Measurements from ENCODE around the gene CTNNA3.
"Not testable (repeated sequence)": the region's sequence is repeated elsewhere in the genome, so short reads cannot be mapped to it uniquely, and the experiment has no call there.

Gene CTNNA3

GRCh38 chr10:67221939-67222494 lies 474.0 kb downstream of the CTNNA3 start:
- Histone ChIP-seq H3K9me2 (replicated peaks; ENCODE audit: low read depth, low read length) (no peaks in the 10 kb centered on the region), H3K9me3 (ENCODE audit: insufficient read depth, low read depth, low read length) (no peaks in the 10 kb centered on the region), H3K4me2 (ENCODE audit: low read depth, low read length, poor library complexity, severe bottlenecking) (no peak overlapping the region), H3K79me2 (ENCODE audit: insufficient read depth, low read length) (no peaks in the 10 kb centered on the region), H3F3A (ENCODE audit: low read depth) (no peaks in the 10 kb centered on the region), H3K4me1 (ENCODE audit: insufficient read depth, low read length, poor library complexity, severe bottlenecking) (no peaks in the 10 kb centered on the region), H2AFZ (ENCODE audit: low read length) (no peak overlapping the region), H3K9ac (ENCODE audit: low read depth, low read length, poor library complexity, severe bottlenecking) (no peak overlapping the region), H3K36me3 (ENCODE audit: insufficient read depth, low read length) (no peaks in the 10 kb centered on the region), H4K20me1 (ENCODE audit: insufficient read depth, low read length, poor library complexity, severe bottlenecking) (no peaks in the 10 kb centered on the region), H3K27me3 (ENCODE audit: insufficient read depth, low read length, poor library complexity, severe bottlenecking) (no peaks in the 10 kb centered on the region), H3K4me3 (ENCODE audit: low read length, poor library complexity, severe bottlenecking) (no peak overlapping the region)
- no peak for TF ChIP-seq EZH2phosphoT487 (IDR thresholded peaks at IDR 0.05; ENCODE audit: borderline replicate concordance)
- TF ChIP-seq CTCF (conservative IDR thresholded peaks at IDR 0.05; ENCODE audit: low read length): no peak

GRCh38 chr10:67211680-67212079 lies 484.3 kb downstream of the CTNNA3 start:
- Histone ChIP-seq H3K27me3 (ENCODE audit: insufficient read depth, low read length, poor library complexity, severe bottlenecking) (no peaks in the 10 kb centered on the region), H3K36me3 (ENCODE audit: insufficient read depth, low read length) (no peaks in the 10 kb centered on the region), H3K9ac (ENCODE audit: low read depth, low read length, poor library complexity, severe bottlenecking) (no peak overlapping the region), H3K9me3 (ENCODE audit: insufficient read depth, low read depth, low read length) (no peaks in the 10 kb centered on the region), H3K9me2 (replicated peaks; ENCODE audit: low read depth, low read length) (no peaks in the 10 kb centered on the region), H4K20me1 (ENCODE audit: insufficient read depth, low read length, poor library complexity, severe bottlenecking) (no peaks in the 10 kb centered on the region), H3K4me1 (ENCODE audit: insufficient read depth, low read length, poor library complexity, severe bottlenecking) (no peaks in the 10 kb centered on the region), H3K79me2 (ENCODE audit: insufficient read depth, low read length) (no peaks in the 10 kb centered on the region), H3K4me2 (ENCODE audit: low read depth, low read length, poor library complexity, severe bottlenecking) (no peak overlapping the region), H3F3A (ENCODE audit: low read depth) (no peaks in the 10 kb centered on the region), H3K4me3 (ENCODE audit: low read length, poor library complexity, severe bottlenecking) (no peak overlapping the region), H2AFZ (ENCODE audit: low read length) (no peak overlapping the region)
- TF ChIP-seq CTCF (conservative IDR thresholded peaks at IDR 0.05; ENCODE audit: low read length): no peak
- TF ChIP-seq EZH2phosphoT487 (IDR thresholded peaks at IDR 0.05; ENCODE audit: borderline replicate concordance): no peak

GRCh38 chr10:67207923-67208322 lies 488.1 kb downstream of the CTNNA3 start:
- H3K9me2 ChIP-seq (replicated peaks; ENCODE audit: low read depth, low read length); H4K20me1 ChIP-seq (ENCODE audit: insufficient read depth, low read length, poor library complexity, severe bottlenecking); H3K4me1 ChIP-seq (ENCODE audit: insufficient read depth, low read length, poor library complexity, severe bottlenecking); H3K36me3 ChIP-seq (ENCODE audit: insufficient read depth, low read length); H3K27me3 ChIP-seq (ENCODE audit: insufficient read depth, low read length, poor library complexity, severe bottlenecking); H3K9me3 ChIP-seq (ENCODE audit: insufficient read depth, low read depth, low read length); H3K79me2 ChIP-seq (ENCODE audit: insufficient read depth, low read length); H3K9ac ChIP-seq (ENCODE audit: low read depth, low read length, poor library complexity, severe bottlenecking); H3K4me2 ChIP-seq (ENCODE audit: low read depth, low read length, poor library complexity, severe bottlenecking); H2AFZ ChIP-seq (ENCODE audit: low read length); H3F3A ChIP-seq (ENCODE audit: low read depth); H3K4me3 ChIP-seq (ENCODE audit: low read length, poor library complexity, severe bottlenecking): not testable (repeated sequence)

GRCh38 chr10:67200913-67201564 lies 495.0 kb downstream of the CTNNA3 start:
- H3K36me3 ChIP-seq (ENCODE audit: insufficient read depth, low read length): no peaks in the 10 kb centered on the region
- no peaks in the 10 kb centered on the region for H3K9me3 ChIP-seq (ENCODE audit: insufficient read depth, low read depth, low read length)
- no peaks in the 10 kb centered on the region for H3K27me3 ChIP-seq (ENCODE audit: insufficient read depth, low read length, poor library complexity, severe bottlenecking)
- no peaks in the 10 kb centered on the region for H3K4me1 ChIP-seq (ENCODE audit: insufficient read depth, low read length, poor library complexity, severe bottlenecking)
- H3K9me2 ChIP-seq (replicated peaks; ENCODE audit: low read depth, low read length): no peaks in the 10 kb centered on the region
- no peaks in the 10 kb centered on the region for H3F3A ChIP-seq (ENCODE audit: low read depth)
- no peak overlapping the region for H3K4me3 ChIP-seq (ENCODE audit: low read length, poor library complexity, severe bottlenecking)
- H2AFZ ChIP-seq (ENCODE audit: low read length): no peak overlapping the region
- no peaks in the 10 kb centered on the region for H3K79me2 ChIP-seq (ENCODE audit: insufficient read depth, low read length)
- TF ChIP-seq CTCF (conservative IDR thresholded peaks at IDR 0.05; ENCODE audit: low read length): no peak
- TF ChIP-seq EZH2phosphoT487 (IDR thresholded peaks at IDR 0.05; ENCODE audit: borderline replicate concordance): no peak
- no peak overlapping the region for H3K4me2 ChIP-seq (ENCODE audit: low read depth, low read length, poor library complexity, severe bottlenecking)
- no peaks in the 10 kb centered on the region for H4K20me1 ChIP-seq (ENCODE audit: insufficient read depth, low read length, poor library complexity, severe bottlenecking)
- H3K9ac ChIP-seq (ENCODE audit: low read depth, low read length, poor library complexity, severe bottlenecking): no peak overlapping the region
